GM12878 (cell line): ENCODE results near the gene FAM89B. TPM values are rescaled to one million over a fixed set of nuclear protein-coding genes. Genes with fewer than 3 reads are reported as not detected.

Experiments
- ATAC-seq: fragments of 200-7000 bp; cut with Tn5 transposase; 3 replicates; pipeline ENCODE4 v1.9.1; 2020; ENCODE audit warnings: mild to moderate bottlenecking, moderate library complexity
- BruUV-seq: library from RNA; stranded (reverse); fragments of 400-500 nt; replicated peaks from 2 replicates; lab custom pipeline; 2021; lab: Mats Ljungman, UMichigan
- CTCF ChIA-PET: fragments of 300-600 bp; sonication (Branson Sonifier 250); formaldehyde crosslinking; extraction: SDS; loops from one replicate; lab custom pipeline; 2021; ENCODE audit warnings: inconsistent platforms; lab: Yijun Ruan, JAX
- POLR2A ChIA-PET: fragments of 350-600 bp; formaldehyde crosslinking; extraction: SDS; loops from one replicate; lab custom pipeline; 2021; ENCODE audit warnings: inconsistent platforms; lab: Charles Lee
- RAD21 ChIA-PET: fragments of 300-600 bp; sonication (Branson Sonifier 250); formaldehyde crosslinking; loops from one replicate; lab custom pipeline; 2023; ENCODE audit warnings: antibody characterized with exemption; ENCODE audit not compliant: unreplicated experiment; lab: Charles Lee
- SMC1A ChIA-PET: fragments of 300-600 bp; sonication (Branson Sonifier 250); formaldehyde crosslinking; loops from one replicate; lab custom pipeline; 2023; ENCODE audit not compliant: unreplicated experiment, uncharacterized antibody; lab: Charles Lee
- DNase-seq: peaks from one replicate; pipeline ENCODE4 v3.0.0-alpha.2; 2011; ENCODE audit warnings: low read depth, low spot score
- FAIRE-seq: peaks from 3 replicates; lab custom pipeline; 2011; peaks lifted over from hg19 to GRCh38; lab: Jason Lieb, UNC
- H2AFZ ChIP-seq: 2 replicates; pipeline ENCODE4 v1.6.0; 2011; ENCODE audit warnings: low read depth, low read length, control low read depth; ENCODE audit not compliant: control insufficient read depth
- H3K27ac ChIP-seq: 2 replicates; pipeline ENCODE4 v1.5.1; 2011; ENCODE audit warnings: control low read depth; ENCODE audit not compliant: control insufficient read depth, insufficient read depth
- H3K27me3 ChIP-seq, 2 experiments: replicated peaks in 1 of 2; 2 replicates each; pipeline versions ENCODE4 v1.6.0 to v1.6.1; 2011; ENCODE audit warnings: low read length in 1 of 2; ENCODE audit not compliant: control insufficient read depth in 2 of 2, insufficient read depth in 2 of 2
- H3K36me3 ChIP-seq, 2 experiments: 2 replicates each; pipeline ENCODE4 v1.5.1; 2011; ENCODE audit warnings: low read length in 1 of 2; ENCODE audit not compliant: control insufficient read depth in 2 of 2, insufficient read depth in 2 of 2
- H3K4me1 ChIP-seq: 2 replicates; pipeline ENCODE4 v1.6.1; 2011; ENCODE audit warnings: mild to moderate bottlenecking, low read length, moderate library complexity, mixed read lengths; ENCODE audit not compliant: control insufficient read depth, insufficient read depth
- H3K4me2 ChIP-seq: 2 replicates; pipeline ENCODE4 v1.6.0; 2011; ENCODE audit warnings: control low read depth; ENCODE audit not compliant: control insufficient read depth, insufficient read depth
- H3K4me3 ChIP-seq: fragments of 200-600 bp; sonication (generic); 2 replicates; pipeline ENCODE4 v1.5.1; 2016
- H3K79me2 ChIP-seq: 2 replicates; pipeline ENCODE4 v1.6.0; 2011; ENCODE audit warnings: low read length; ENCODE audit not compliant: control insufficient read depth, insufficient read depth
- H3K9ac ChIP-seq: 2 replicates; pipeline ENCODE4 v1.8.0; 2011; ENCODE audit warnings: low read length, control low read depth, mixed read lengths; ENCODE audit not compliant: control insufficient read depth, insufficient read depth
- H3K9me3 ChIP-seq: replicated peaks from 3 replicates; pipeline ENCODE4 v1.5.1; 2011; ENCODE audit warnings: mild to moderate bottlenecking, low read length; ENCODE audit not compliant: control insufficient read depth, insufficient read depth
- H4K20me1 ChIP-seq: 2 replicates; pipeline ENCODE4 v1.6.0; 2011; ENCODE audit not compliant: control insufficient read depth, insufficient read depth
- BRCA1 ChIP-seq: IDR thresholded peaks from 2 replicates; pipeline ENCODE4 v1.6.1; 2011; ENCODE audit warnings: low read depth, low read length, improper control_type of control experiment
- HDGF ChIP-seq: fragments of 450-650 bp; IDR thresholded peaks from 2 replicates; pipeline ENCODE4 v1.6.1; 2016; ENCODE audit warnings: antibody characterized with exemption
- IKZF2 ChIP-seq, 2 experiments: fragments of 450-650 bp; IDR thresholded peaks; 2 replicates each; pipeline ENCODE4 v1.6.1; 2017; ENCODE audit warnings: mild to moderate bottlenecking in 2 of 2, moderate library complexity in 2 of 2
- KDM1A ChIP-seq: fragments of 200-600 bp; sonication (generic); IDR thresholded peaks from 2 replicates; pipeline ENCODE4 v1.6.1; 2016; ENCODE audit warnings: borderline replicate concordance
- MEF2A ChIP-seq: IDR thresholded peaks from 2 replicates; pipeline ENCODE4 v1.6.1; 2011; ENCODE audit warnings: low read depth, mild to moderate bottlenecking, low read length, moderate library complexity; ENCODE audit not compliant: insufficient read depth
- MXI1 ChIP-seq: fragments of 150-350 bp; IDR thresholded peaks from 2 replicates; pipeline ENCODE4 v1.6.1; 2011; ENCODE audit warnings: low read depth, mild to moderate bottlenecking, inconsistent platforms, low read length, improper control_type of control experiment
- NRF1 ChIP-seq: conservative IDR thresholded peaks from 2 replicates; pipeline ENCODE4 v1.6.1; 2011; ENCODE audit warnings: mild to moderate bottlenecking, low read depth, low read length, improper control_type of control experiment
- STAT1 ChIP-seq: fragments of 450-650 bp; conservative IDR thresholded peaks from 2 replicates; pipeline ENCODE4 v1.6.1; 2014; ENCODE audit warnings: antibody characterized with exemption, mild to moderate bottlenecking
- WGBS: methylation state at CpG from one replicate; pipeline ENCODE4 v1.1.6; 2016; ENCODE audit warnings: low lambda C conversion rate; ENCODE audit not compliant: insufficient replicate concordance, insufficient coverage; ENCODE audit errors: missing lambda C conversion rate; 5-methylcytosine and 5-hydroxymethylcytosine counted together
- in situ Hi-C: fragments of 300-500 bp; cut with MboI; formaldehyde crosslinking; loops from 9 replicates; pipeline ENCODE4 v1.14.3; 2018; ENCODE audit warnings: mixed read lengths
- intact Hi-C: fragments of 100-400 bp; cut with micrococcal nuclease; formaldehyde crosslinking; loops from one replicate; pipeline ENCODE4 v1.14.2; 2022; ENCODE audit not compliant: unreplicated experiment
- polyA plus RNA-seq, 11 experiments: library from polyadenylated mRNA; depleted of rRNA in 4 of 11; unstranded in 6 of 11; stranded (reverse) in 5 of 11; fragments of >200 nt; fragmentation: Nextera tagmentation in 4 of 11; fragmentation: Illumina TruSeq in 1 of 11; extraction: Ambion mirVana in 4 of 11; extraction: Trizol in 1 of 11; gene quantifications; 1 replicate in 1 of 11; 2 replicates in 10 of 11; pipeline versions ENCODE4 v1.2.1 to v1.2.3, GENCODE V29; 2011 to 2016; ENCODE audit warnings: inconsistent platforms in 2 of 11, missing spikeins in 2 of 11, low read depth in 1 of 11
- total RNA-seq, 4 experiments: library from RNA; depleted of rRNA in 3 of 4; stranded (reverse); fragments of >200 nt in 3 of 4; fragmentation: Illumina TruSeq in 1 of 4; extraction: Trizol in 1 of 4; gene quantifications; 2 replicates each; pipeline versions ENCODE4 v1.2.1 to v1.2.3, GENCODE V29; 2013 to 2021

Gene FAM89B
- total and polyA plus RNA-seq, 10 of the 15 experiments (the other 5 are each of a cell fraction or from before 2014, with no cell fraction given): 0.34 to 36.7 (median 9.8) TPM

DNA sequence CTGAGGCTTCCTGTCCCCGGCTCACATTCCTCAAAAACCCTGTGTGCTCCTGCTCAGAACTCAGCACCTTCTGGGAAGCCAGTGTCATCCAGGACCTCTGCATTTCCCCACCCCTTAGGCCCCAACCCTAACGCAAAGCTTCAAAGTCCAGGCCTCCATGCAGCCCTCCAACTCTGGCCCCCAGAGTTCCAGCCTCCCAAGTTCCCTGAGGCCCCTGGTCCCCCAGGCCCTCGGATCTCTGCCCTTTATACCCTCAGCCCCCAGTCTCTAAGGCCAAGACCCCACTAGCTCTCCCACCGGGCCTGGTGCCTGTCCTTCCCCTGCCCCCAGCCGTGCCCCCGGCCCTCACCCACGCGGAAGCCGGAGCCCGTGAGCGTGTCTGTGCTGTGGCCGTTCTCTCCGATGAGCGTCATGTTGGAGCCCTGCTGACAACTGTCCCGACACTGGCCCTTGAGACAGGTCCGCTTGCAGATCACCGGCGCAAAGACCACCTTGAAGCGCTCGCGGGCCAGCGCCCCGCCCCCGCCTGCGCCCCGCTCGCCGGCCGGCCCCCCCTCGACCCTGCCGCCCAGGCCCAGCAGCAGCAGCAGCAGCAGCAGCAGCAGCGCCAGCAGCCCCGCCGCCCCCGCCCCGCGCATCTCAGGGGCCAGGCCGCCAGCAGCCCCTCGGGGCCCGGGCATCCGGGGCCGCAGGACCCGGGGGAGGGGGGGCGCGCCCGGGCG, 14.9 kb upstream of the FAM89B start:
- H2AFZ ChIP-seq: no peak overlapping the region
- in situ Hi-C loops: no loop called here
- no peak for DNase-seq
- no peaks in the 10 kb centered on the region for H3K36me3 ChIP-seq
- H3K4me3 ChIP-seq: no peak overlapping the region
- no peaks in the 10 kb centered on the region for H3K4me1 ChIP-seq
- no peaks in the 10 kb centered on the region for H3K9me3 ChIP-seq
- WGBS: 65% methylated on average over 14 of the region's 47 CpGs
- CTCF ChIA-PET: interaction anchor here (0.6 kb wide), 1 partner anchor 17 kb away, joined by 3 read pairs; no protein-coding TSS in a partner anchor
- no peak overlapping the region; the same call in 1 of the 2 replicates for H3K9ac ChIP-seq
- no peak overlapping the region for H3K4me2 ChIP-seq
- no TSS peak for BruUV-seq
- H3K79me2 ChIP-seq: no peaks in the 10 kb centered on the region
- no peak overlapping the region for H3K27ac ChIP-seq
- RAD21 ChIA-PET: interaction anchor here (1.1 kb wide), 1 partner anchor 17 kb away, joined by 3 read pairs; no protein-coding TSS in a partner anchor
- no peaks in the 10 kb centered on the region; a peak in 2 of 4 replicates for H3K27me3 ChIP-seq
- TF ChIP-seq KDM1A (no peak), MEF2A (no peak), IKZF2 (IDR thresholded peaks at IDR 0.05) (no peak), NRF1 (no peak), MXI1 (no peak), STAT1 (no peak), BRCA1 (no peak), HDGF (no peak)
- POLR2A ChIA-PET: no interaction called here
- no peaks in the 10 kb centered on the region for H4K20me1 ChIP-seq
- no peak for FAIRE-seq
- ATAC-seq: no peak
- intact Hi-C loops: no loop called here
- SMC1A ChIA-PET: interaction anchor here (0.6 kb wide), 1 partner anchor 332 kb away, joined by 3 read pairs; no protein-coding TSS in a partner anchor
